ENCODE data around the gene NRK. TPM values are rescaled to one million over a fixed set of nuclear protein-coding genes. Genes with fewer than 3 reads are reported as not detected.
"Not testable (repeated sequence)": the region's sequence is repeated elsewhere in the genome, so short reads cannot be mapped to it uniquely, and the experiment has no call there.

NRK gene
- total RNA-seq, 1 donor from 2014 or later, result not detected

GRCh38 chrX:105876658-105877057 lies 54.3 kb downstream of the NRK start:
- intact Hi-C loops (cut with micrococcal nuclease), result no loop called here

- intact Hi-C loops (cut with micrococcal nuclease), result no loop called here
Observed at GRCh38 chrX:105880491-105880890, 58.2 kb downstream of the NRK start.

- intact Hi-C loops (cut with micrococcal nuclease), result no loop called here
Observed at GRCh38 chrX:105882581-105883275, 60.4 kb downstream of the NRK start.

GRCh38 chrX:105894721-105895120 lies 72.4 kb downstream of the NRK start:
- intact Hi-C loops (cut with micrococcal nuclease), result no loop called here

GRCh38 chrX:105909576-105909975 lies 87.2 kb downstream of the NRK start:
- intact Hi-C loops (cut with micrococcal nuclease), result no loop called here

GRCh38 chrX:105910563-105911105 lies 88.3 kb downstream of the NRK start:
- intact Hi-C loops (cut with micrococcal nuclease), result no loop called here

- intact Hi-C loops (cut with micrococcal nuclease), result no loop called here
Observed at GRCh38 chrX:105945266-105945665, 122.9 kb downstream of the NRK start.

- intact Hi-C loops (cut with micrococcal nuclease), result no loop called here
Observed at GRCh38 chrX:105969487-105969886, 147.1 kb downstream of the NRK start.

- intact Hi-C loops (cut with micrococcal nuclease), result no loop called here
Observed at GRCh38 chrX:105972690-105973386, 150.5 kb downstream of the NRK start.

- intact Hi-C loops (cut with micrococcal nuclease), result no loop called here
Observed at GRCh38 chrX:105973387-105973739, 151.0 kb downstream of the NRK start.

GRCh38 chrX:105975382-105975781 lies 153.0 kb downstream of the NRK start:
- intact Hi-C loops (cut with micrococcal nuclease), result no loop called here

- intact Hi-C loops (cut with micrococcal nuclease), result no loop called here
Observed at GRCh38 chrX:105981772-105982485, 159.6 kb downstream of the NRK start.

GRCh38 chrX:105988487-105988886 lies 166.1 kb downstream of the NRK start:
- intact Hi-C loops (cut with micrococcal nuclease), result not testable (repeated sequence)

GRCh38 chrX:105999294-105999693 lies 177.0 kb downstream of the NRK start:
- intact Hi-C loops (cut with micrococcal nuclease), result no loop called here

- intact Hi-C loops (cut with micrococcal nuclease), result no loop called here
Observed at GRCh38 chrX:106000203-106000602, 177.9 kb downstream of the NRK start.

GRCh38 chrX:106000609-106001008 lies 178.3 kb downstream of the NRK start:
- intact Hi-C loops (cut with micrococcal nuclease), result not testable (repeated sequence)

- intact Hi-C loops (cut with micrococcal nuclease), result no loop called here
Observed at GRCh38 chrX:106005684-106006083, 183.3 kb downstream of the NRK start.

- intact Hi-C loops (cut with micrococcal nuclease), result no loop called here
Observed at GRCh38 chrX:106007815-106008214, 185.5 kb downstream of the NRK start.
